GM19193 (cell line): Measurements from ENCODE around the gene BEND7.

ENCODE experiments used
- POLR2A ChIP-seq: IDR thresholded peaks from 4 replicates; pipeline ENCODE4 v1.6.1; 2011; ENCODE audit not compliant: insufficient read depth, insufficient read length; ENCODE audit errors: extremely low read depth

BEND7 gene, protein sequence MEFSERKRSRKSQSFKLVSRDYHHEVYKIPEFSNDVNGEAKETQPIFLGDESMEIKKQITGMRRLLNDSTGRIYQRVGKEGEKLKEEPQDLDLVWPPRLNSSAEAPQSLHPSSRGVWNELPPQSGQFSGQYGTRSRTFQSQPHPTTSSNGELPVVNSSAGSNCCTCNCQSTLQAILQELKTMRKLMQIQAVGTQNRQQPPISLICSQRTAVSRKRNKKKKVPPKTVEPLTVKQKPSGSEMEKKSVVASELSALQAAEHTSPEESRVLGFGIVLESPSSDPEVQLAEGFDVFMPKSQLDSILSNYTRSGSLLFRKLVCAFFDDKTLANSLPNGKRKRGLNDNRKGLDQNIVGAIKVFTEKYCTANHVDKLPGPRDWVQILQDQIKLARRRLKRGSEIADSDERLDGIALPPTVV

DNA sequence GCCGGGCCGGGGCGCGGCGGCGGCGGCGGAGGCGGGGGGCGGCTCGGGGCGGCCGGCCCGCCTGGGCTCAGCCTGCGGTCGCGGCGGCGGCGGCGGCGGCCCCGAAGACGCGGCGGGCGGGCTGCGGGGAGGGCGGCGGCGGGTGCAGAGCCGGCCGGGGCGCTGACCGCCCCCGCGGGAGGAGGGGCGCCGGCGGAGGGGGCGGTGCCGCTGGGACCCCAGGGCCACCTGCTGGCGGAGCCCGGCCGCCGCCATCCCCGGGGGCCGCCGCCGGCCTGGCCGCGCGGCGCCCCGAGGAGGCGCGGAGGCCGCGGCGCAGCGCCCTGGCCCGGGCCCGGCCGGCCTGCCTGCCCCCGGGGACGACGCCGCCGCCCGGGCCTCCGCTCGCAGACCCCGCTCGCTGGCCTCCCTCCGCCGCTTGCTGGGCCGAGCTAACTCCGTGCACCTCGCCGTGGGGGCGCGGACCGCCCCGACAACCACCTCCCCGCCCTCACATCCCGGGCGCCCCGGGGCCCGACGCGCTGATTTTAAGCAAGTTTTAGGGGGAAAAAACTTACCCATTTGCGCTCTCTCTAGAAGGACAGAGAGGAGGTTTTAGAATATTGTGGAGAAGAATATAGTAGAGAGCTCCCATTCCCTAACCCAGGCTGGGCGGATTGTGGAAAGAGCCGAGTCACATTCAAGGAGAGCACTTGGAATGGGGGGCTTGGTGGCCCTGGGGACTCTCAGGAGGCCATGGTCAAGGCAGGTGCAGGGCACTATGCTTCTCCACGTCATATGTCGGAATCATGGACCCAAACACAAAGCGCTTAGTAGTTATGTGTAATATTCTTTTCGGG is at the start of gene BEND7:
Gene BEND7, minus strand, starts transcription at position 140 of the 839 bp plus-strand sequence. CDS start 481 bp downstream, outside the sequence.
- no peak for TF ChIP-seq POLR2A

DNA sequence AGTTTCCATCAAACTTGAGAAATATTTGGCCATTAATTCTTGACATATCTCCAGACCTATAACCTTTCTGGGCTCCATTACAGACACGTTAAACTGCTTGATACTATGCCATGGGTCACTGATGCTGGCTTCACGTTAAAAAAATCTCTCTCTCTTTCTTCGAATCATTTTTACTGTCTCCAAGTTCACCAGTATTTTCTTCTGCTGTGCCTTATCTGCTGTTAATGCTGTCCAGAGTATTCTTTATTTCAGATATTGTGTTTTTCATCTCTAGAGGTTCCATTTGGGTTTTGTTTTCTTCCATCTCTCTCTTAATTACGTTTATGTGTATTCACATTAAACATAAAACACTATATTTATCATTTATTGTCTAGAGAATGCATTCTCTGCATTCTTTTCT is 45.1 kb upstream of the BEND7 start:
- TF ChIP-seq POLR2A = no peak

DNA sequence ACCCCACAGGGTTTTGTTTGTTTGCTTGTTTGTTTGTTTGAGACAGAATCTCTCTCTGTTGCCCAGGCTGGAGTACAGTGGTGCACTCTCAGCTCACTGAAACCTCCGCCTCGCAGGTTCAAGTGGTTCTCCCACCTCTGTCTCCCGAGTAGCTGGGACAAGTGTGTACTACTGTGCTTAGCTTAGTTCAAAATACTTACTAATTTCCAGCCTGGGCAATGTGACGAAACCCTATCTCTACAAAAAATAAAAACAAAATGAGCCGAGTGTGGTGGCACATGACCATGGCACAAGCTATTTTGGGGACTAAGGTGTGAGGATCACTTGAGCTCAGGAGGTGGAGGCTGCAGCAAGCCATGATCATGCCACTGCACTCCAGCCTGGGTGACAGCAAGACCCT is 42.7 kb upstream of the BEND7 start:
- TF ChIP-seq POLR2A = no peak

- no peak for TF ChIP-seq POLR2A
Measured at GRCh38 chr10:13567030-13567429, 38.2 kb upstream of the BEND7 start.

- TF ChIP-seq POLR2A = no peak
Measured at GRCh38 chr10:13564576-13564975, 35.8 kb upstream of the BEND7 start.

DNA sequence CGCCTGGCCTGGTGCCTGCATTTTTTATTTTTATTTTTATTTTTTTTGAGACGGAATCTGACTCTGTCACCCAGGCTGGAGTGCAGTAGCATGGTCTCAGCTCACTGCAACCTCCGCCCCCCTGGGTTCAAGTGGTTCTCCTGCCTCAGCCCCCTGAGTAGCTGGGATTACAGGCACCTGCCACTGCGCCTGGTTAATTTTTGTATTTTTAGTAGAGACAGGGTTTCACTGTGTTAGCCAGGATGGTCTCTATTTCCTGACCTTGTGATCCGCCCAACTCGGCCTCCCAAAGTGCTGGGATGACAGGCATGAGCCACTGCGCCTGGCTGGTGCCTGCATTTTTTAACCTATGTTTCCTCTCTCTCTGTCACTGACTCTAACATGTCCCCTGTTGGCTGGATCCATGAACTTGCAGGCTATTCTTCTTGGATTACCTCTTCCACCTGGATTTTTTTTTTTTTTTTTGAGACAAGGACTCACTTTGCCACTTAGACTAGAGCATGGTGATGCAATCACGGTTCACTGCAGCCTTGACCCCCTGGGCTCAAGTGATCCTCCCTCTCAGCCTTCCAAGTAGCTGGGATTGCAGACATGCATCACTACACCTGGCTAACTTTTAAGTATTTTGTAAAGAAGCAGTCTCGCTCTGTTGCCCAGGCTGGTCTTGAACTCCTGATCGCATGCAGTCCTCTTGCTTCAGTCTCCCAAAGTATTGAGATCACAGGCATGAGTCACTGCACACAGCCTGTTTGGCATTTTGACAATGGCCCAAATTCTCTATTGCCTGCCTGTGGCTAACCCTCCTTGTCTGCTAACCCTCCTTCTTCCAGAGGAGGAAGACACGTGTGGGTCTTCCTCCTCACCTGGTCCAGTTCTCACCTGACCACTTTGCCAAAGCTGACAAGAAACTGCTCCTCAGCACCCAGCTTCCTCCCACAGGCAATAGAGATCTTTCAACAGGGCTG is 34.9 kb upstream of the BEND7 start:
- no peak for TF ChIP-seq POLR2A

- no peak for TF ChIP-seq POLR2A
Measured at GRCh38 chr10:13560597-13560996, 31.8 kb upstream of the BEND7 start.

GRCh38 chr10:13559124-13559700 is 30.4 kb upstream of the BEND7 start:
- TF ChIP-seq POLR2A = no peak

- TF ChIP-seq POLR2A = no peak
Measured at GRCh38 chr10:13555884-13556510, 27.2 kb upstream of the BEND7 start.

DNA sequence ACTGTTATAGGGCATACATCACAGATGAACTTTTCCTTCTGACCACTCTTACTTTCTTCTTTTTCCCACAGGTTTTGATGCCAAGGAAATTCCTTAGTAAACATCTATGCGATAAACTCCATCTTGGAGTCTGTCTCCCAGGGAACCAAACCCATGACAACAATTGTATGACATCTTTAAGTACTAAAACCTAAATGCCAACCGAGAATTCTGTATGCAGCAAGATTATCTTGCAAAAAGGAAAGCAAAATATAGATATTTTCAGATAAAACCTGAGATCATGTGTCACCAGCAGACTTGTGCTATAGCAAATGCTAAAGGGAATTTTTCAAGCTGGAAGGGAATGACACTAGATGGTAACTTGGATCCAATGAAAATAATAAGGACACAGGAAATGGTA is 22.0 kb upstream of the BEND7 start:
- TF ChIP-seq POLR2A = no peak

DNA sequence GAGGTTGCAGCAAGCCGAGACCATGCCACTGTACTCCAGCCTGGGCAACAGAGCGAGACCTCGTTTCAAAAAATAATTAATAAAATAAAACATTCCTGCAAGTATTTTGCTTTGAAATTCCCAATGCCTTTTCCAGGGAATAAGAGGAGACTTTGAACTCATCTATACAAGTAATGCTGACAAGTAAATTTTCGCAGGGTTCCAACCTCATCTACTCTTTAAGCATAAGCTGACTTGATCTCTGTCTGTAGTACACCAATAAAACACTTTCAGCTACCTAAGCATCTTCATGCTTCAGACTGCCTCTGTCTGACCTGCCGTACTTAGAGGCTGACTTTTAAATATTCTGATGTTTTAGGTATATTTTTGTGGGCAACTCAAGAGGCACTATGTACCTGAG is 13.7 kb upstream of the BEND7 start:
- no peak for TF ChIP-seq POLR2A

- no peak for TF ChIP-seq POLR2A
Measured at GRCh38 chr10:13536674-13537366, 8.0 kb upstream of the BEND7 start.

GRCh38 chr10:13535346-13535745 is 6.5 kb upstream of the BEND7 start:
- no peak for TF ChIP-seq POLR2A

GRCh38 chr10:13529714-13529973 is 830 bp upstream of the BEND7 start:
- TF ChIP-seq POLR2A = no peak
